Body of pancreas (tissue), 4 donors: ENCODE data around the gene PDZRN3. TPM values are rescaled to one million over a fixed set of nuclear protein-coding genes. Genes with fewer than 3 reads are reported as not detected.

Source experiments
- ATAC-seq: fragments of 150-250 bp; one replicate; pipeline ENCODE4 v1.9.1; 2016
- DNase-seq, 4 donors: peaks; one replicate each; pipeline ENCODE4 v3.0.0-alpha.2; 2019
- H3K27ac ChIP-seq, 4 donors: fragments of 200-600 bp; sonication (generic); 1 replicate in 3 of 4; 2 replicates in 1 of 4; pipeline versions ENCODE4 v1.5.1 to v1.6.1; 2016 to 2019; ENCODE audit warnings: mild to moderate bottlenecking in 1 of 4, mixed read lengths in 1 of 4, moderate library complexity in 1 of 4
- H3K27me3 ChIP-seq, 2 donors: fragments of 200-600 bp; sonication (generic); one replicate each; pipeline ENCODE4 v1.6.0; 2016; ENCODE audit warnings: mild to moderate bottlenecking in 1 of 2
- H3K36me3 ChIP-seq, 2 donors: fragments of 200-600 bp; sonication (generic); replicated peaks in 1 of 2; 2 replicates each; pipeline ENCODE4 v1.5.1; 2016; ENCODE audit warnings: low read depth in 2 of 2; ENCODE audit not compliant: insufficient read depth in 1 of 2
- H3K4me1 ChIP-seq: fragments of 200-600 bp; sonication (generic); one replicate; pipeline ENCODE4 v1.6.0; 2016
- H3K4me3 ChIP-seq, 2 donors: fragments of 200-600 bp; sonication (generic); 1 replicate in 1 of 2; 2 replicates in 1 of 2; pipeline ENCODE4 v1.5.1; 2016 to 2019
- H3K9me3 ChIP-seq, 3 donors: fragments of 200-600 bp; sonication (generic); 1 replicate in 2 of 3; 2 replicates in 1 of 3; pipeline ENCODE4 v1.5.1; 2016
- POLR2A ChIP-seq, 3 donors: fragments of 450-650 bp; IDR thresholded peaks; one replicate each; pipeline ENCODE4 v1.6.1; 2016; ENCODE audit warnings: antibody characterized with exemption in 3 of 3, mild to moderate bottlenecking in 2 of 3
- WGBS, 2 donors: methylation state at CpG; one replicate each; pipeline ENCODE4 v1.1.5; 2017; 5-methylcytosine and 5-hydroxymethylcytosine counted together
- intact Hi-C: fragments of 100-400 bp; cut with DNase I; formaldehyde crosslinking; loops from one replicate; pipeline ENCODE4 v1.15.1; 2023
- total RNA-seq, 2 donors: library from RNA; depleted of rRNA; stranded (reverse); fragments of >200 nt; gene quantifications; one replicate each; pipeline ENCODE4 v1.1.0, GENCODE V29; 2016
- TF ChIP-seq, protein P1 (sequence below), 7 experiments: fragments of 450-650 bp in 4 of 7; fragments of 200-600 bp in 3 of 7; sonication (generic) in 3 of 7; IDR thresholded peaks; one replicate each; pipeline ENCODE4 v1.5.1; 2016 to 2019; ENCODE audit warnings: antibody characterized with exemption in 7 of 7

Gene PDZRN3
- total RNA-seq, 2 donors from 2014 or later, result 18.9 to 41.9 TPM

DNA sequence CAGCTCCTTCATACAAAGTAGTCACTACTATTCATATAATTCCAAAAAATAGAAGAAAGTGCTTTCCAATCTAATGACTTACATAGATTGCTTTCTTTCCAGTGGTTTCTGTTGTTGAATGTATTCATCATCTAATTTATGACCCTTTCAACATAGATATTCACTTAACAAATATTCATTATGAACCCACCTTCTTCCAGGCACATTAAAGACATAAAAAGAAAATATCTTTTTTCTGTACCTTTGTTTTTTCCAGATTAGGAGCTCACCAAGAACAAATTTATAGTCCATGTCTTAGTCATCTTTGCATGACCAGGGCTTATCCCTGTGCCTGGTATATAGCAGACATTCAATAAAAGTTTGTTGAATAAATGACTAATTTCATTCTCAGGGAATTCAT is 32.4 kb upstream of the PDZRN3 start:
- ATAC-seq (no peak), DNase-seq (no peak)
- Histone ChIP-seq H3K27ac (no peak overlapping the region), H3K36me3 (no peaks in the 10 kb centered on the region), H3K27me3 (no peaks in the 10 kb centered on the region), H3K4me1 (no peaks in the 10 kb centered on the region), H3K9me3 (no peaks in the 10 kb centered on the region), H3K4me3 (no peak overlapping the region)
- TF ChIP-seq POLR2A (IDR thresholded peaks at IDR 0.05), result no peak
- TF ChIP-seq, protein P1, sequence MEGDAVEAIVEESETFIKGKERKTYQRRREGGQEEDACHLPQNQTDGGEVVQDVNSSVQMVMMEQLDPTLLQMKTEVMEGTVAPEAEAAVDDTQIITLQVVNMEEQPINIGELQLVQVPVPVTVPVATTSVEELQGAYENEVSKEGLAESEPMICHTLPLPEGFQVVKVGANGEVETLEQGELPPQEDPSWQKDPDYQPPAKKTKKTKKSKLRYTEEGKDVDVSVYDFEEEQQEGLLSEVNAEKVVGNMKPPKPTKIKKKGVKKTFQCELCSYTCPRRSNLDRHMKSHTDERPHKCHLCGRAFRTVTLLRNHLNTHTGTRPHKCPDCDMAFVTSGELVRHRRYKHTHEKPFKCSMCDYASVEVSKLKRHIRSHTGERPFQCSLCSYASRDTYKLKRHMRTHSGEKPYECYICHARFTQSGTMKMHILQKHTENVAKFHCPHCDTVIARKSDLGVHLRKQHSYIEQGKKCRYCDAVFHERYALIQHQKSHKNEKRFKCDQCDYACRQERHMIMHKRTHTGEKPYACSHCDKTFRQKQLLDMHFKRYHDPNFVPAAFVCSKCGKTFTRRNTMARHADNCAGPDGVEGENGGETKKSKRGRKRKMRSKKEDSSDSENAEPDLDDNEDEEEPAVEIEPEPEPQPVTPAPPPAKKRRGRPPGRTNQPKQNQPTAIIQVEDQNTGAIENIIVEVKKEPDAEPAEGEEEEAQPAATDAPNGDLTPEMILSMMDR (IDR thresholded peaks at IDR 0.05), result no peak
- intact Hi-C loops, result no loop called here

DNA sequence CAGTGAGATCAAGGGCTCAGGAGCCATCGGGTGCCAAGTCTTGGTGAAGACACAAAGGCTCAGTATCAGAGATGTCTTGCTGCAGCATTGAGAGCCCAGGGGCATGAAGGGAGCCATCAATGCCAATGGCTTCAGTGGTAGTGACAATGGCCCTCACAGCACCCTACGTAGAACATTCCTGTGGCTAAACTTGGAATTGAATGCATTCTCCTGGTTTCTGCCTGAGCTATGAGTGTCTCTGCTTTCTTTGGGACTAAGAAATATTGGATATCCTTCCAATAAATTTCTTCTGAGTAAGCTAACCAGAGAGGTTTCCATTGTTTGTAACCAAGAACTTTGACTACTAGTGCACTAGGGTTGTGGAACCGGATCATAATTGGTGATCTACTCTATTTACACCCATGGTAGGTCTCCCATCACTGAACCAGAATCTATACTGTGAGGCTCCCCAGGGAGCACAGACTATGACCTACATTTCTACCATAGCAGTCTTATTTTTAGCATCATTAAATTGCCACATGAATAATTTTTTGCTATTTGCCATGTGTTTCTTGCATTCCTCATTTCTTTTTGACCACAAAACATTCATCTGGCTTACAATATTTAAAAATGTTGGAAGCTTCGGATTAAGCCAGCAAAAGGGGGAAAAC is 31.6 kb upstream of the PDZRN3 start:
- H3K27me3 ChIP-seq, result no peaks in the 10 kb centered on the region
- DNase-seq, result no peak
- no peaks in the 10 kb centered on the region for H3K9me3 ChIP-seq
- no peaks in the 10 kb centered on the region for H3K4me1 ChIP-seq
- ATAC-seq, result no peak
- H3K27ac ChIP-seq, result no peak overlapping the region
- WGBS, 2 donors, result 79 to 88% methylated on average over 3 to 4 of the region's 4 CpGs
- intact Hi-C loops, result no loop called here
- H3K36me3 ChIP-seq, result no peaks in the 10 kb centered on the region
- no peak overlapping the region for H3K4me3 ChIP-seq
- TF ChIP-seq, protein P1 (IDR thresholded peaks at IDR 0.05), result no peak
- no peak for TF ChIP-seq POLR2A (IDR thresholded peaks at IDR 0.05)

DNA sequence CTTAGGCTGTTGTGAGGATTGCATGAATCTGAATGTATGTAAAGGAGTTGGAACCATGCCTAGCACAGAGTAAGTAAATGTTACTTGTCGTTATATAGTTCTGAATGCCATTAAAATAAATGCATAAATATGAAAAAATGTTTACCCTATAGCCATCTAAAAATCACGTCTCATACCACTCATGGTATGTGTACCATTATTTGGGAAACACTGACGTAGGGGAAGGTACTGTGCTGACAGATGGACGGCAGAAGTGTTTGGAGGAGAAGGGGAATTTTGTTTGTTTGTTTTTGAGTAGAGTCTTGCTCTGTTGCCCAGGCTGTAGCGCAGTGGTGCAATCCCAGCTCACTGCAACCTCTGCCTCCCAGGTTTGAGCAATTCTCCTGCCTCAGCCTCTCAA is 30.5 kb upstream of the PDZRN3 start:
- no peak for ATAC-seq
- Histone ChIP-seq H3K27me3 (no peaks in the 10 kb centered on the region), H3K9me3 (no peaks in the 10 kb centered on the region), H3K4me1 (no peaks in the 10 kb centered on the region), H3K36me3 (no peaks in the 10 kb centered on the region), H3K27ac (no peak overlapping the region), H3K4me3 (no peak overlapping the region)
- TF ChIP-seq, protein P1 (IDR thresholded peaks at IDR 0.05), result no peak
- no peak for TF ChIP-seq POLR2A (IDR thresholded peaks at IDR 0.05)
- no peak for DNase-seq
- intact Hi-C loops, result no loop called here
- 85 to 92% methylated on average over 5 of the region's 5 CpGs for WGBS, 2 donors

DNA sequence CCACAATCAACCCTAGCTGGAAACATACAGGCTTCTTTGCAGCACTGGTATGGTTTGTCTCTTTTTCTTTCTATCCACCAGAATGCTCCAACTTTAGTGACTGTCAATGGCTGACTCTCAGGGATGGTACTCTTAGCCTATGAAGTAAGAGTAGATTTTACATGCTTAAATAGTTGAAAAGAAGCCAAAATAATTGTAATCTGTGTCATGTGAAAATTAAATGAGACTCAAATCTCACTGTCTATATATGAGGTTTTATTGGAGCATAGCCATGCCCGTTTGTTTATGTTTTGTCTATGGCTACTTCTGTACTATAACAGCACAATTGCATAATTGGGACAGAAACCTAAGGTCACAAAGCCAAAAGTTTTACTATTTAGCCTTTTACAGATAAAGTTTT is 29.1 kb upstream of the PDZRN3 start:
- Histone ChIP-seq H3K4me3 (no peak overlapping the region), H3K36me3 (no peaks in the 10 kb centered on the region), H3K27me3 (no peaks in the 10 kb centered on the region), H3K27ac (no peak overlapping the region), H3K4me1 (no peaks in the 10 kb centered on the region), H3K9me3 (no peaks in the 10 kb centered on the region)
- TF ChIP-seq, protein P1 (IDR thresholded peaks at IDR 0.05), result no peak
- TF ChIP-seq POLR2A (IDR thresholded peaks at IDR 0.05), result no peak
- intact Hi-C loops, result no loop called here
- 91 to 97% methylated on average over 1 of the region's 1 CpG for WGBS, 2 donors
- ATAC-seq, result no peak
- DNase-seq, result no peak

DNA sequence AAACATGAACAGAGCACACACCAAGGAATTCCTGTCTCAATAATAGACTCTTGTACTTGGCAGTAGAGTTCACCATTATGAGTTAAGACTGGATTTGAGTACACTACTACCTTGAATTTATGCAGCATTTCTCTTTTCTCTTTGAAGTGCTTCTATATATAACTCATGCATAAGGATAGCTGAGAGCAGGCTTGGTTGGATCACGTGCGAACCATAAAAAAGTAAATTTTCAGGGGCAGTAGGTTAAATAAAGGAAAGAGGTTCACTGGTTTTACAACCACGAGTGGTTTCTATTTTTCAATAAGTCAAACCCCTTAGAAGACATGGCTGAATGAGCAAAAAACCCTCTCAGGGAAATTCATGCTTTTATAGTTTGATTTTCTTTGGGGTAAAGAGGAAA is 28.6 kb upstream of the PDZRN3 start:
- H3K4me3 ChIP-seq, result no peak overlapping the region
- H3K27ac ChIP-seq, result no peak overlapping the region
- H3K36me3 ChIP-seq, result no peaks in the 10 kb centered on the region
- ATAC-seq, result no peak
- intact Hi-C loops, result no loop called here
- H3K9me3 ChIP-seq, result no peaks in the 10 kb centered on the region
- H3K4me1 ChIP-seq, result no peaks in the 10 kb centered on the region
- no peak for TF ChIP-seq POLR2A (IDR thresholded peaks at IDR 0.05)
- TF ChIP-seq, protein P1 (IDR thresholded peaks at IDR 0.05), result no peak
- no peak for DNase-seq
- WGBS, 2 donors, result 80 to 81% methylated on average over 3 of the region's 3 CpGs
- no peaks in the 10 kb centered on the region for H3K27me3 ChIP-seq
